CD1c-positive myeloid dendritic cell (primary cell): ENCODE data around the gene GID4.

Source experiments
- DNase-seq: peaks from one replicate; pipeline ENCODE4 v3.0.0-alpha.2; 2016; ENCODE audit errors: extremely low spot score

Gene GID4

GRCh38 chr17:18102640-18103039, 63.4 kb downstream of the GID4 start:
- no peak for DNase-seq

- no peak for DNase-seq
Measured at GRCh38 chr17:18105027-18105426, 65.8 kb downstream of the GID4 start.

- DNase-seq, result no peak
Measured at GRCh38 chr17:18105595-18105994, 66.4 kb downstream of the GID4 start.

- no peak for DNase-seq
Measured at GRCh38 chr17:18106211-18106610, 67.0 kb downstream of the GID4 start.

- no peak for DNase-seq
Measured at GRCh38 chr17:18107061-18107790, 68.0 kb downstream of the GID4 start.

- DNase-seq, result no peak
Measured at GRCh38 chr17:18107971-18108370, 68.8 kb downstream of the GID4 start.

- no peak for DNase-seq
Measured at GRCh38 chr17:18108401-18109312, 69.4 kb downstream of the GID4 start, which contains the start of gene MYO15A. MYO15A (plus strand) TSS chr17:18108756; CDS start chr17:18118801, 10,045 bp downstream.

GRCh38 chr17:18109935-18110485, 70.8 kb downstream of the GID4 start:
- DNase-seq, result no peak

- no peak for DNase-seq
Measured at GRCh38 chr17:18110636-18111145, 71.5 kb downstream of the GID4 start.

- no peak for DNase-seq
Measured at GRCh38 chr17:18111330-18111971, 72.2 kb downstream of the GID4 start.

- DNase-seq, result no peak
Measured at GRCh38 chr17:18115517-18115916, 76.3 kb downstream of the GID4 start.

- DNase-seq, result no peak
Measured at GRCh38 chr17:18116078-18116477, 76.9 kb downstream of the GID4 start.

GRCh38 chr17:18117533-18117932, 78.3 kb downstream of the GID4 start:
- DNase-seq, result no peak
